ENCODE data around the gene PRRG2.

GRCh38 chr19:49596407-49596806 is 15.3 kb downstream of the PRRG2 start:
- no peak for TF ChIP-seq TAF1 (IDR thresholded peaks at IDR 0.05; ENCODE audit: borderline replicate concordance, insufficient read depth, low read length)
- TF ChIP-seq SIN3A (IDR thresholded peaks at IDR 0.05; ENCODE audit: borderline replicate concordance, insufficient read depth, low read length): no peak
- TF ChIP-seq POLR2AphosphoS5 (IDR thresholded peaks at IDR 0.05; ENCODE audit: low read depth, low read length): no peak
- TF ChIP-seq FOXP2 (optimal IDR thresholded peaks at IDR 0.05; ENCODE audit: borderline replicate concordance, extremely low read depth, extremely low read length, insufficient read depth): no peak
- no peak for TF ChIP-seq REST (IDR thresholded peaks at IDR 0.05; ENCODE audit: insufficient read depth in 1 of 2, low read depth in 2 of 2, low read length in 2 of 2)

All from PFSK-1 (cell line).